Keratinocyte (primary cell): ENCODE measurements around the gene ERBB4. TPM values are rescaled to one million over a fixed set of nuclear protein-coding genes. Genes with fewer than 3 reads are reported as not detected.

ENCODE experiments used
- DNase-seq: peaks from one replicate; pipeline ENCODE4 v3.0.0-alpha.2; 2011; ENCODE audit warnings: low read depth, missing footprints, low spot score
- FAIRE-seq: peaks from 2 replicates; lab custom pipeline; 2011; peaks lifted over from hg19 to GRCh38; lab: Jason Lieb, UNC
- H2AFZ ChIP-seq: 2 replicates; pipeline ENCODE4 v1.6.0; 2012; ENCODE audit warnings: low read length, control low read depth, inconsistent platforms; ENCODE audit not compliant: control insufficient read depth
- H3K27ac ChIP-seq: 2 replicates; pipeline ENCODE4 v1.5.1; 2011; ENCODE audit warnings: low read length; ENCODE audit not compliant: control insufficient read depth, insufficient read depth
- H3K27me3 ChIP-seq: 3 replicates; pipeline ENCODE4 v1.6.0; 2011; ENCODE audit warnings: low read length; ENCODE audit not compliant: control insufficient read depth, insufficient read depth; ENCODE audit errors: extremely low read depth
- H3K36me3 ChIP-seq, 2 experiments: 2 replicates in 1 of 2; 3 replicates in 1 of 2; pipeline ENCODE4 v1.5.1; 2011; ENCODE audit warnings: low read length in 2 of 2, mild to moderate bottlenecking in 1 of 2; ENCODE audit not compliant: control insufficient read depth in 2 of 2, insufficient read depth in 2 of 2; ENCODE audit errors: extremely low read depth in 1 of 2
- H3K4me1 ChIP-seq: 3 replicates; pipeline ENCODE4 v1.5.1; 2011; ENCODE audit warnings: low read length; ENCODE audit not compliant: control insufficient read depth, insufficient read depth; ENCODE audit errors: extremely low read depth
- H3K4me2 ChIP-seq: 3 replicates; pipeline ENCODE4 v1.6.0; 2011; ENCODE audit warnings: low read depth, low read length; ENCODE audit not compliant: control insufficient read depth, insufficient read depth; ENCODE audit errors: extremely low read depth
- H3K4me3 ChIP-seq, 3 experiments: fragments of 200-600 bp in 1 of 3; sonication (generic) in 1 of 3; 2 replicates in 2 of 3; 3 replicates in 1 of 3; pipeline ENCODE4 v1.5.1; 2011 to 2016; ENCODE audit warnings: low read length in 3 of 3, mild to moderate bottlenecking in 3 of 3, control low read depth in 2 of 3, inconsistent platforms in 1 of 3, low read depth in 1 of 3, mixed read lengths in 1 of 3, mixed run types in 1 of 3, moderate library complexity in 1 of 3; ENCODE audit not compliant: control insufficient read depth in 2 of 3, insufficient read depth in 2 of 3; ENCODE audit errors: extremely low read depth in 1 of 3
- H3K79me2 ChIP-seq: 2 replicates; pipeline ENCODE4 v1.6.0; 2012; ENCODE audit warnings: low read length; ENCODE audit not compliant: control insufficient read depth, insufficient read depth
- H3K9ac ChIP-seq: 3 replicates; pipeline ENCODE4 v1.6.0; 2011; ENCODE audit warnings: low read length; ENCODE audit not compliant: control insufficient read depth, insufficient read depth; ENCODE audit errors: extremely low read depth
- H3K9me1 ChIP-seq: 3 replicates; pipeline ENCODE4 v1.6.0; 2011; ENCODE audit warnings: low read length; ENCODE audit not compliant: control insufficient read depth, insufficient read depth; ENCODE audit errors: extremely low read depth
- H3K9me3 ChIP-seq: 2 replicates; pipeline ENCODE4 v1.5.1; 2012; ENCODE audit warnings: low read depth, low read length; ENCODE audit not compliant: control insufficient read depth
- H4K20me1 ChIP-seq: 3 replicates; pipeline ENCODE4 v1.6.0; 2011; ENCODE audit warnings: low read length; ENCODE audit not compliant: control insufficient read depth, insufficient read depth; ENCODE audit errors: extremely low read depth
- EZH2 ChIP-seq: IDR thresholded peaks from one replicate; pipeline ENCODE4 v1.6.1; 2012; ENCODE audit warnings: inconsistent platforms, mild to moderate bottlenecking, low read length, moderate library complexity
- dilution Hi-C: fragments of 300-500 bp; cut with MboI; formaldehyde crosslinking; loops from one replicate; pipeline ENCODE4 v1.7.0; 2020; ENCODE audit warnings: low sequenced_read_pairs; ENCODE audit not compliant: extremely low pct_ligation_motif_present
- polyA plus RNA-seq, 5 experiments: library from polyadenylated mRNA; depleted of rRNA in 3 of 5; stranded (reverse) in 3 of 5; stranded (forward) in 1 of 5; unstranded in 1 of 5; fragments of >200 nt; gene quantifications; 1 replicate in 1 of 5; 2 replicates in 3 of 5; 3 replicates in 1 of 5; pipeline versions ENCODE4 v1.2.1 to v1.2.3, GENCODE V29; 2011 to 2012; ENCODE audit warnings: missing spikeins in 2 of 5, low read depth in 1 of 5, low replicate concordance in 1 of 5
- TF ChIP-seq, protein P1 (sequence below), 3 experiments: IDR thresholded peaks in 1 of 3; conservative IDR thresholded peaks in 1 of 3; optimal IDR thresholded peaks in 1 of 3; 2 replicates in 2 of 3; 3 replicates in 1 of 3; pipeline versions ENCODE3 to v1.5.1; 2011; ENCODE audit warnings: low read length in 3 of 3, mild to moderate bottlenecking in 3 of 3, moderate library complexity in 2 of 3, control low read depth in 1 of 3, inconsistent platforms in 1 of 3; ENCODE audit not compliant: insufficient read depth in 2 of 3; ENCODE audit errors: extremely low read depth in 1 of 3

ERBB4 gene
- polyA plus RNA-seq, 1 donor (not counting 4 experiments of a cell fraction or from before 2014, with no cell fraction given): 0.01 TPM

DNA sequence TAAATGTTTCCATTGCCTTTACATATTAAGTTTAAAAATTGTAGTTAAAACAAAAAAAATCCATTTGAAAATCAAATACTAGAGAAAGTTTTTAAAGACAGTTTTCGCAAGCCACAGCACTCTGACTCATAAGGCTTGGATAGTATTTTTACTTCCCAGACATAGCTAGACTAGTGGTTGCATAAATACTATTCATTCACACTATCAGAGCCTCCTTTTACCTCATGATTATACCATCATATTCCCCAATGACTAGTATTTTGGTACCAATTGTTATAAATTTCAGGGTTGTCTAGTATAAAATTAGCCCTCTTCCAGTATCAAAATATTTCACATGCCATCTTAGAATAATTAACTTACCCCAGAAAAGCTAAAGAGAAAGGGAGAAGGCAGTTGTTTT is 393.5 kb downstream of the ERBB4 start:
- TF ChIP-seq, protein P1, sequence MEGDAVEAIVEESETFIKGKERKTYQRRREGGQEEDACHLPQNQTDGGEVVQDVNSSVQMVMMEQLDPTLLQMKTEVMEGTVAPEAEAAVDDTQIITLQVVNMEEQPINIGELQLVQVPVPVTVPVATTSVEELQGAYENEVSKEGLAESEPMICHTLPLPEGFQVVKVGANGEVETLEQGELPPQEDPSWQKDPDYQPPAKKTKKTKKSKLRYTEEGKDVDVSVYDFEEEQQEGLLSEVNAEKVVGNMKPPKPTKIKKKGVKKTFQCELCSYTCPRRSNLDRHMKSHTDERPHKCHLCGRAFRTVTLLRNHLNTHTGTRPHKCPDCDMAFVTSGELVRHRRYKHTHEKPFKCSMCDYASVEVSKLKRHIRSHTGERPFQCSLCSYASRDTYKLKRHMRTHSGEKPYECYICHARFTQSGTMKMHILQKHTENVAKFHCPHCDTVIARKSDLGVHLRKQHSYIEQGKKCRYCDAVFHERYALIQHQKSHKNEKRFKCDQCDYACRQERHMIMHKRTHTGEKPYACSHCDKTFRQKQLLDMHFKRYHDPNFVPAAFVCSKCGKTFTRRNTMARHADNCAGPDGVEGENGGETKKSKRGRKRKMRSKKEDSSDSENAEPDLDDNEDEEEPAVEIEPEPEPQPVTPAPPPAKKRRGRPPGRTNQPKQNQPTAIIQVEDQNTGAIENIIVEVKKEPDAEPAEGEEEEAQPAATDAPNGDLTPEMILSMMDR (optimal IDR thresholded peaks at IDR 0.05 in 1 of 3, IDR thresholded peaks at IDR 0.05 in 1 of 3, conservative IDR thresholded peaks at IDR 0.05 in 1 of 3; ENCODE audit: extremely low read depth in 1 of 3, insufficient read depth in 2 of 3, low read length in 3 of 3): no peak
- TF ChIP-seq EZH2: no peak
- no peak overlapping the region for H3K27ac ChIP-seq
- no peak overlapping the region for H2AFZ ChIP-seq
- H3K9me3 ChIP-seq: no peaks in the 10 kb centered on the region
- H3K36me3 ChIP-seq: no peaks in the 10 kb centered on the region
- H3K4me2 ChIP-seq: no peak overlapping the region
- no peaks in the 10 kb centered on the region for H3K4me1 ChIP-seq
- no peaks in the 10 kb centered on the region for H3K9me1 ChIP-seq
- dilution Hi-C loops: no loop called here
- no peak overlapping the region for H3K4me3 ChIP-seq
- no peaks in the 10 kb centered on the region for H4K20me1 ChIP-seq
- no peak overlapping the region for H3K9ac ChIP-seq
- no peak for FAIRE-seq
- no peaks in the 10 kb centered on the region for H3K79me2 ChIP-seq
- no peak for DNase-seq
- H3K27me3 ChIP-seq: no peaks in the 10 kb centered on the region

DNA sequence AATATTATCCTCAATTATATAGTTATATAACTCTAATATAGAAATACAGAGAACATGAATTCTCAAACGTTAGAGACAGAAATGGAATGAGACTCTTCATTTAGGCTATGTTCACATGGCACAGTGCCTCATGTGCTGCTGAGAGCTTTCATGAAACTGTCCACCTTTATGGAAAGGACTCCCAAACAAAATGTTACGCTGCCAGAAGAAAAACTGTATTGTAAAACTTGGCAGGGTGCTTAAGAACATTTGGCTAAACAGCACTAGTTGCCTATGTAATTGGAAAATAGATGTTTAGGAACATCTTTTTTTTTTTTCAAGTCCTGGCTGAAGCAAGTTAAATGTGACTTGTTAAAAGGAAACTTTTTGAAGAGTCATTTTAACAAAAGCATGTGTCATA is 396.0 kb downstream of the ERBB4 start:
- no peak overlapping the region for H2AFZ ChIP-seq
- no peak overlapping the region for H3K4me3 ChIP-seq
- no peaks in the 10 kb centered on the region for H3K4me1 ChIP-seq
- no peaks in the 10 kb centered on the region for H4K20me1 ChIP-seq
- H3K9ac ChIP-seq: no peak overlapping the region
- H3K9me1 ChIP-seq: no peaks in the 10 kb centered on the region
- no peaks in the 10 kb centered on the region for H3K27me3 ChIP-seq
- FAIRE-seq (no peak), DNase-seq (no peak)
- H3K9me3 ChIP-seq: no peaks in the 10 kb centered on the region
- TF ChIP-seq, protein P1 (optimal IDR thresholded peaks at IDR 0.05 in 1 of 3, IDR thresholded peaks at IDR 0.05 in 1 of 3, conservative IDR thresholded peaks at IDR 0.05 in 1 of 3; ENCODE audit: extremely low read depth in 1 of 3, insufficient read depth in 2 of 3, low read length in 3 of 3): no peak
- TF ChIP-seq EZH2: no peak
- no peak overlapping the region for H3K4me2 ChIP-seq
- H3K27ac ChIP-seq: no peak overlapping the region
- dilution Hi-C loops: no loop called here
- no peaks in the 10 kb centered on the region for H3K36me3 ChIP-seq
- H3K79me2 ChIP-seq: no peaks in the 10 kb centered on the region
